Renal cortex interstitium (tissue), 11 donors: ENCODE measurements around the gene PIGU. TPM values are rescaled to one million over a fixed set of nuclear protein-coding genes. Genes with fewer than 3 reads are reported as not detected.
"Not testable (repeated sequence)": the region's sequence is repeated elsewhere in the genome, so short reads cannot be mapped to it uniquely, and the experiment has no call there.

ENCODE experiments used
- DNase-seq, 11 donors: peaks; one replicate each; pipeline ENCODE4 v3.0.0-alpha.2; 2013; ENCODE audit warnings: low read depth in 9 of 11, low spot score in 4 of 11; ENCODE audit errors: extremely low read depth in 1 of 11
- polyA plus RNA-seq, 3 donors: library from polyadenylated mRNA; unstranded; fragments of 120-200 nt; gene quantifications; one replicate each; pipeline ENCODE4 v1.2.1, GENCODE V29; 2013; ENCODE audit not compliant: insufficient read length in 3 of 3

The PIGU gene
- polyA plus RNA-seq, 3 donors: 35.4 to 41.2 (median 39.6) TPM

DNA sequence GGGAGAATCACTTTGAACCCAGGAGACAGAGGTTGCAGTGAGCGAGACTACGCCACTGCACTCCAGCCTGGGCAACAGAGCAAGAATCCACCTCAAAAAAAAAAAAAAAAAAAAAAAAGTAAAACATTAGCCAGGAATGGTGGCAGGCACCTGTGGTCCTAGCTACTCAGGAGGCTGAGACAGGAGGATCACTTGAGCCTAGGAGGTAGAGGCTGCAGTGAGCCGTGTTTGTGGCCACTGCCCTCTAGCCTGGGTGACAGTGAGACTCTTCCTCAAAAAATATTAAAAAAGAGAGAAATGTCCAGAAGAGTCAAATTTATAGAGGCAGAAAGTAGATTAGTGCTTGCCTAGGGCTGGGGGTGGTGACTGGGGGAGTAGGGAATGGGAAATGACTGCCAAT is 6.8 kb upstream of the PIGU start:
- DNase-seq: no peak

DNA sequence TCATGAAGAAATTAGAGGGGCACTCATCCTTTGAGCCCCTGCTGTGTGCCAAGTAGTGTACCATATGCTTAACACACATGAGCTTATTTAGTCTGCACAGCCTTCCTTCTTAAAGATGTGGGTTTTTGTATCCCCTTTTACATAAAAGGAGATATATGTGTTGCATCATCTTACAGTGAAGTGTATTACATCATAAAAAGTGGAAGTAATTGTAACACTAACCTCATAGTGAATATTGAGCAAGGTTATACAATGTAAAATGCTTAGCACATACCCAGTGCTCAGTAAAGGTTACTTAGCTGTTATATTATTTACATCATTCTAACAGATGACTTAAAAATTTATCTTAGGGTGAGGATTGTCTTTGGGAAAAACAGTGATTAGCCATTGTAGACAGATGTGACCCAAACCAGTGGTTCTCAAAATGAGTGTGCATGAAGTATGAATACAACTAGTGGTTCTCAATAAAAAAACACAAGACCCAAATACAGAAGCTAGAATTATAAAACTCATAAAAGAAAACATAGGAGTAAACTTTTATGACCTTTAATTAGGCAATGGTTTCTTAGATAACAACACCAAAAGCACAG is 3.8 kb upstream of the PIGU start:
- no peak for DNase-seq

DNA sequence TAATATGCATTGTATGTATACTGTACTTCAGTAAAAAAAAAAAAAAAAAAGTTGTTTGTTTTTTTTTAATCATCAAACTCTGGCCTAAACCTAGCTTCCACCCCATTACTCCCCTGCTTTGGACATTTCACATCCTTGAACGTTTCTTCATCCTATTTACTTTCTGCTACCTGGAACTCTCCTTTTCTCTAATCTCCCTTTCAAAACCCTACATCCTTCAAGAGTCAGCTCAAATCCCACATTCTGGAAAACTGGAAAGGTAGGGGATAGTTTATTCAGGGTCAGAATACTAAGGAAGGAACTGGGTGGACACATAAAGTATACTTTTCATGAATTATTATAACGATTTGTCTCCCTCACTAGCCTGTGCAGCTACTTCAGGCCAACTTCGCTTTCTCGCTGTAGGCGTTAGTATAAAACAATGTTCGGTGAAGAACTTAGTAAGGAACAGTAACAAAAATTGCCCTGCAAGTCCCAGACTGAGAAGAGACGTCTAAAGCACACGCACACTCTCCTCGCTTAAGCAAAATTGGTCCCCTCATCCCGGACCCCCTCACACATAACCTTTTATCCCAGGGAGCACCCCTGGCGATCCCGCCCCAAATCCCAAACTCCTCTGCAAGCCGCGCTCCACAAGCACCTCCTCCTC is 775 bp downstream of the PIGU start:
- DNase-seq: no peak

DNA sequence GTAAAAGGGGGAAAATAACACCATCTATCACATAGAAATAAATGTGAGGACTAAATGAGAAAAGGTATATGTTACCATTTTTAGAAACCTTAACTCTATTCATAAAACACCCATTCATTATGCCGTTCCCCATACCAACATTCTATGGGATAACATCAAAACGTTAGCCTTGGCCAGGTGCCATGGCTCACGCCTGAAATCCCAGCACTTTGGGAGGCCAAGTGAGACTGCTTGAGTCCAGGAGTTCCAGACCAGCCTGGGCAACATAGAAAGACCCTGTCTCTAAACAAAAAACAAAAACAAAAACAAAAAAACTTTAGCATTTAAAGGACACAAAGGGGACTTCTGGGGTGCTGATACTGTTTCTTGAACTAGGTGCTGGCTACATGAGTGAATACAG is 1.3 kb downstream of the PIGU start:
- no peak for DNase-seq

DNA sequence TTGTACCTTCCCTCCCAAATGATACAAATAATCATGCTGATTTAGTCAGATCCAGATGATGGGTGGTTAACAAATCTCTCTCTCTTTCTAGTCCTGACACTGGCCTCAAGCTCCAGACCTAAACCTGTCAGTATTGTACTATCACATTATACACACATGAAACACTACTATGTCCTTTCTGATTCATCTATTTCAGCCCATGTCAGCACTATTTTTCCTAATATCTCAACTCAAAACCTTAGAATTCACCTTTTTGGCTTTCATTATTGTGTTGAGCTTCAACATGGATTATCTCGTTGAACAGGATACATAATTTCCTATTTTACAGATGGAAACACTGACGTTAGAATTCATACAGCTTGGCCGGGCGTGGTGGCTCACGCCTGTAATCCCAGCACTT is 3.5 kb downstream of the PIGU start:
- DNase-seq: no peak

DNA sequence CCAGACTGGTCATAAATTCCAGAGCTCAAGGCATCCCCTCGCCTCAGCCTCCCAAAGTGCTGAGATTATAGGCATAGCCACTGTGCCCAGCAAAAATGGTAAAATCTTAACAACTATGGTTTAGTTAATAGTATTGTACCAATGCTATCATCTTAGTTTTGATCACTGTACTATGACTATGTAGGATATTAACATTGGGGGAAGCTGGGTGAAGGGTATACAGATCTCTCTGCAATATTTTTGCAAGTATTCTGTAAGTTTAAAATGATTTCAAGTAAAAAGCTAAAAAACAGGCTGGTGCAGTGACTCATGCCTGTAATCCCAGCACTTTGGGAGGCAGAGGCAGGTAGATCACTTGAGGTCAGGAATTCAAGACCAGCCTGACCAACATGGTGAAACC is 7.8 kb downstream of the PIGU start:
- no peak for DNase-seq

DNA sequence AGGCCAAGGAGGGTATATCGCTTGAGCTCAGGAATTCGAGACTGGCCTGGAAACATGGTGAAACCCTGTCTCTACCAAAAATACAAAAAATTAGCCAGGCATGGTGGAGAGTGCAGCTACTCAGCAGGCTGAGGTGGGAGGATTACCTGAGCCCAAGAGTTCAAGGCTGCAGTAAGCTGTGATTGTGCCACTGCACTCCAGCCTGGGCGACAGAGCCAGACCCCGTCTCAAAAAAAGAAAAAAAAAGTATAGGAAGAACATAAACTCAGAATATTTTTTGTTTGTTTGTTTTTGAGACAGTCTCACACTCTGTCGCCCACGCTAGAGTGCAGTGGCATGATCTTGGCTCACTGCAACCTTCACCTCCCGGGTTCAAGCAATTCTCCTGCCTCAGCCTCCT is 12.1 kb downstream of the PIGU start:
- DNase-seq: not testable (repeated sequence)

DNA sequence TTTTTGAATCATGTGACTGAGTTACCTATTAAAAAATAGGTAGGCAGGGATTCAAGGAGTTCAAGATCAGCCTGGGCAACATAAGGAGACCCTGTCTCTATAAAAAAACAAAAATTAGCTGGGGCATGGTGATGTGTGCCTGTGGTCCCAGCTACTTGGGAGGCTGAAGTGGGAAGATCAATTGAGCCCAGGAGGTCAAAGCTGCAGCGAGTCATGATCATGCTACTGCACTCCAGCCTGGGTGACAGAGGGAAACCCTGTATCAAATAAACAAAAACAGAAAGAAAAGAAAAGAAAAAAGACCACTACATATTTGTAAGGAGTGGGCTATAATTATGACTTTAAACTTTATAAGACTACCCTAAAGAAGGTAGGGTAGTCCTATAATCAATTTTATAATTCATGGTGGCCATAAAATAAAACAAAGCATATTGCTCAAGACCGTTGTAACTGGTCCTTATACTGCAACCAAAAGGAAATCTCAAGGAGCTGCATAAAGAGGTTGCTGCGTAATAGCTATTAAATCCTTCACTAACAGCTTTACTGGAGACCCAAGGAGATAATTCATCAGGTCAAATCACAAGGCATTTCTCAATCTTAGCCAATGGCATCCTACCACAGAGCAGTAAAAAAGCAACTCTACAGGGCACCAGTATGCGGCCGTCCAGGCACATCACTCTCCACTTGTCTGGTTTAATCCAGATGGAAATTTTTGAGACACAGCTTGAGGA is 13.5 kb downstream of the PIGU start:
- no peak for DNase-seq

DNA sequence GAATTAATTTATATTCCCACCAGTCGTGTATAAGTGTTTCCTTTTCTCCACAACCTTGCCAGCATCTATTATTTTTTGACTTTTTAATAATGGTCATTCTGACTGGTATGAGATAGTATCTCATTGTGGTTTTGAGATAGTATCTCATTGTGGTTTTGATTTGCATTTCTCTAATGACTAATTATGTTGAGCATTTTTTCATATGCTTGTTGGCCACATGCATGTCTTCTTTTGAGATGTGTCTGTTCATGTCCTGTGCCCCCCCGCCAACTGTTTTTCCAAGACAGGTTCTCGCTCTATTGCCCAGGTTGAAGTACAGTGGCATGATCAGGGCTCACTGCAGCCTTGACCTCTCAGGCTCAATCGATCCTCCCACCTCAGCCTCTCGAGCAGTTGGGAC is 15.1 kb downstream of the PIGU start:
- DNase-seq: not testable (repeated sequence)

DNA sequence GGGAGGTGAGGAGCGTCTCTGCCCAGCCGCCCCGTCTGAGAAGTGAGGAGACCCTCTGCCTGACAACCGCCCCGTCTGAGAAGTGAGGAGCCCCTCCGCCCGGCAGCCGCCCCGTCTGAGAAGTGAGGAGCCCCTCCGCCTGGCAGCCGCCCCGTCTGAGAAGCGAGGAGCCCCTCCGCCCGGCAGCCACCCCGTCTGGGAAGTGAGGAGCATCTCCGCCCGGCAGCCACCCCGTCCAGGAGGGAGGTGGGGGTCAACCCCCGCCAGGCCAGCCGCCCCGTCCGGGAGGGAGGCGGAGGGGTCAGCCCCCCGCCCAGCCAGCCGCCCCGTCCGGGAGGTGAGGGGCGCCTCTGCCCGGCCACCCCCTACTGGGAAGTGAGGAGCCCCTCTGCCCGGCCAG is 18.2 kb downstream of the PIGU start:
- not testable (repeated sequence) for DNase-seq

DNA sequence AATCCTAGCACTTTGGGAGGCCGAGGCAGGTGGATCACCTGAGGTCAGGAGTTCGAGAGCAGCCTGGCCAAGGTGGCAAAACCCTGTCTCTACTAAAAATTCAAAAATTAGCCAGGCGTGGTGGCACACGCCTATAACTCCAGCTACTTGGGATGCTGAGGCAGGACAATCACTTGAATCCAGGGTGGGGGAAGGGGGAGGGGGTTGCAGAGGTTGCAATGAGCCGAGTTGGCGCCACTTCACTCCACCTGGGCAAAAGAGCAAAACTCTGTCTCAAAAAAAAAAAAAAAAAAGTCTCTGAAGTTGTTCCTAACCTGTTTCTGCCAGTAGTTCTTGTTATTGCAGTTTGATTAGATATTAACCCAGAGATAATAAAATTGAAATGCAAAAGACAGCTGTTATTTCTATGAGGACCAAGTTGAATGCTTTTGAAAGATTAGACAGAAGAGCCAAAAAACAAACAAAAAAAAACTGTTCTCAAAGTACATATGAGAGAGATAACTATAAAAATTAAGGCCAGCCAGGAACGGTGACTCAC is 22.6 kb downstream of the PIGU start:
- no peak for DNase-seq

DNA sequence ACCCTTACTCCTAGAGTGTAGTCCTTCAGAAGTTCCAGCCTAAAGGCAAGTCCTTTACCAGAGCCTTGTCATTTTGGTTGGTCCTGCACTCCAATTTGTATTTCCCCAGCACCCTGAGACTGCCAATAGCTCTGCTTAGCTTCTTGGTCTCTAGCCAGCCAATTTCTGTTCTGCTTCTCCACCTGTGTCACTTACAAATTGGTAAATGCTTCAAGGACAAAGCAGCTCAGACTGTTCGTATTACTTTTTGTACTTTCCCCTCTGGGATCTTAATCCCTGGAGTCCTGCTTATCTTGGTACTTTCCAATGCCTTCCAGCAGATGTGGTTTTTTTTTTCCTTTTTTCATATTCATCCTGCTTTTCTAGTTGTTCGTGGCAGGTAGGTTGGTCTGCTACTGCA is 25.7 kb downstream of the PIGU start:
- DNase-seq: no peak

DNA sequence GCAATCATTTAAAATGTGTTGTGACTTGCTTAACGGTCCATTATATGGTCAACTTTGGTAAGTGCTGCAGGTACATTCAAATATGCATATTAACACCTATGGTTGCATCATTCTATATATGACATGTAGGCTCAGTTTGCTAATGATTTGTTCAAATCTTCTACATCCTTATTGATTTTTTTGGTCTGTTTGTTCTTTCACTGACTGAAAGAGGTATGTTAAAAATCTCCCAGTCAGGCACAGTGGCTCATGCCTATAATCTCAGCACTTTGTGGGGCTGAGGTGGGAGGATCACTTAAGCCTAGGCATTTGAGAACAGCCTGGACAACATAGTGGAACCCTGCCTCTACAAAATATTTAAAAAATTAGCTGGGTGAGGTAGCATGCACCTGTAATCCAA is 29.2 kb downstream of the PIGU start:
- DNase-seq: no peak

DNA sequence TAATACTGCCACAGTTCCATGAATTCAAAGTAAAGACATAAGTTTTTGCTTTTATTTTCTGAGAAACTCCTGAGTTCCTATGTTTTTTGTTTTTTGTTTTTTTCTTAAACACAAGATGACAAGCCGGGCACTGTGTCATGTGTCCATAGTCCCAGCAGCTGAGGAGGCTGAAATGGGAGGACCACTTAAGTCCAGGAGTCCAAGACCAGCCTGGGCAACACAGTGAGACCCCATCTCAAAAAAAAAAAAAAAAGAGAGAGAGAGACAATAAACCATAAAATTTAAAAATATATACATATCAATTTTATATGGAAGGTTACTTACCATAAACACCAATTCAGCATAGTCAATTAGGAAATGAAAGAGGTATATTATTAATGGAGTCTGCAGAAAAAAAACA is 31.9 kb downstream of the PIGU start:
- DNase-seq: no peak

DNA sequence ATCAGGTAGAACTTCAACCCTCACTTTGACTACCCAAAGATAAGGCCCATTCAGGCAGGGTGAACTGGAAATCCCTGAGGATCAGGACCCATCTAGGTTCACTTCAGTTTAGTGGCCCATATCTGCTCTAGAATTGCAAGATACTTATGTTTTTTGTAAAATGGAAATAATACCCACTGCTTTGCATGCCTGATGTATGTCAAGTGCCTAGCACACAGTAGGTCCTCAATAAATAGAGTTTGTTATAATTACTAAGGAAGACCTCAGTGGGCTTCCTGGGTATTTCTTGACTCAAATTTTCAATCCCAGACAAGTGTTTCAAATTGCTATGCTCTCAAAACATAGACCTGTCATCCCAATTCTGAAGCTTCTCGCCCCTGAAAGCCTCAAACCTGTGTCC is 32.5 kb downstream of the PIGU start:
- DNase-seq: no peak

DNA sequence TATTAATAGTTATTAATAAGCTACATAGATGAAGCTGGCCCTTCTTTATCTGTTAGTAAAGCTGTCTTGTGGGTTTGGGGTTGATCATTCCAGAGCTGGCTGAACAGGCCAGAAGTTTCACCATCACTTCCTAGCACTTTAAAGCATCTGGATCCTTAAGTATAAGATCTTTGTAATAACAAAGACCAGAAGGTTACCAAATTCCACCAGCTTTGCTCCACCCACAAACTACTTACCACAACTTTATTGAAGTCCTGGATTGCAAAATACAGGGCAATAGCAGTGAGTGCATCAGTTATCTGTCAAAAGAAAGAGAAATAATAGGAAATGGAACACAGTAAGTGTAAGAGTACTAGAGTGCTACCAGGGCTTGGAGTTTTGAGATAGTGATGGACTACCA is 33.0 kb downstream of the PIGU start:
- no peak for DNase-seq

DNA sequence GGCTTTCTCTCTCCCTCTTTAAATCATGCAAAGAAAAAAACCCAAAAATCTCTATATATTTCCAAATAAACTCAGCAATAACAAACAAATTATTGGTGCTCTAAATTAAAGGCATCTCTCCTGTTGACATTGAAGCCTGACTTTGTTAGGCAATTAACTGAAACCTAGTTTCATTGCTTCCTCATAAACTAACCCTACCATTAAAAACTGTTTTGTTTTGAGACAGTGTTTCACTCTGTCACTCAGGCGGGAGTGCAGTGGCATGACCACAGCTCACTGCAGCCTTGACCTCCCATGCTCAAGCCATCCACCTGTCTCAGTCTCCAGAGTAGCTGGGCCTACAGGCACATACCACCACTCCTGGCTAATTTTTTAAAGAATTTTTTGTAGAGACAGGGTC is 34.9 kb downstream of the PIGU start:
- no peak for DNase-seq

DNA sequence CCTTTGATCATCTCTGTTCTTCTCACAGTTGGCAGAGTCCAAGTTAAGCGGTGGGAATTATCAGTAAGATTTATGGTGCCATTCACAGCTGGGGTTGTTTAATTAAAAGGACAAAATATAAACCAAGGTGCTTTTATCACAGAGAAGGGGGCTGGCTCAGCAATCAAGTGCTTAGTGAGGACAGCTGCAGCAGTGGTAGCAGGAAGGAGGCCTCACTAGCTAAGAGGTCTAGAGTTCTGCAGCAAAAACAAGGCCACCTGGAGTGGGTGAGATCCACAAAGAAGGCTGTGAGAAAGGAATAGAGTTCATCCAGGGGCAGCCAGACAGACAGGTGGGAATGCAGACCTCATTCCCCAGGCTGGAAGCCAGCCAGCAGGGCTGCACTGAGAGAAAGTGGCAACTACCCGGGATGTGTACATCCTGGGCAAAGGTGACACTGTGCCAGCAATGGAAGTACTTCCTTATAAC is 37.1 kb downstream of the PIGU start:
- DNase-seq: peak in 4 of 11 donors; percentile 8 to 27 (median 18)

DNA sequence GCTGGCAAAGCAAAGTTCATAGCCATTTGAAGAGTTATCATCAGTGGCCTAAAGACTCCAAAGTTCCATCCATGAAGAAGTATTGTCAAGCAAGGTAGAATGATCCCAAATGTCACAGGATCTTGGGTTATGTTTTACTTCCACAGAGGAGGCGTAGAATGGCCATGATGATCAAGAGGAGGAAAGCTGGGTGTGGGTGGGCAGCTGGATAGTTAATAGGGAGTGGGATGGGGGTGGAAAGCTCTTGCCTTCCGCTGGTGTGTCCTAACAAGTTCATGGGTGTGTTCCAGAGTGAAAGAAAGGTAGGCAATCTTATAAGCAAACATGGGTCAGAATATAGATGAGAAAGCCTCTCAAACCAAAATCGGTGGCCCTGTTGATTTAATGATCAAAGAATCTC is 38.4 kb downstream of the PIGU start:
- no peak for DNase-seq

DNA sequence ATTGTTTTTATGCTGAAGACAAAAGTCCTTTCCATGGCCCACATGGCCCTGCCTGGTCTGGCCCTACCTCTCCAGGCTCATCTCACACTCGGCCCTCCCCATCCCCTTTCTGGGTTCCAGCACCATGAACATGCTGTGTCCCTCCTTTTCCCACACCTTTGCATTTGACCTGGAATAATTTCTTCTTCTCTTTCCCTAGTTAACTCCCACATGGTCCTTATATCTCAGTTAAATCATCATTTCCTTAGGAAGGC is 38.9 kb downstream of the PIGU start:
- no peak for DNase-seq
